ENCODE results near the gene PBRM1. TPM values are rescaled to one million over a fixed set of nuclear protein-coding genes. Genes with fewer than 3 reads are reported as not detected.
"Not testable (repeated sequence)": the region's sequence is repeated elsewhere in the genome, so short reads cannot be mapped to it uniquely, and the experiment has no call there.

The PBRM1 gene
- total RNA-seq, 1 donor from 2014 or later, result 66.3 TPM

- DNase-seq (ENCODE audit: low spot score), result no peak
- Mint-ChIP-seq H3K9me3 (no peaks in the 10 kb centered on the region), H3K27ac (no peak overlapping the region), H3K4me1 (ENCODE audit: low read depth) (no peaks in the 10 kb centered on the region), H3K27me3 (ENCODE audit: low read depth) (no peaks in the 10 kb centered on the region), H3K36me3 (ENCODE audit: low read depth) (peaks cover 14% of the 10 kb centered on the region), H3K4me3 (ENCODE audit: low read depth) (no peak overlapping the region)
- intact Hi-C loops (cut with micrococcal nuclease), result no loop called here
Measured at GRCh38 chr3:52527039-52527731, 158.5 kb downstream of the PBRM1 start.

- H3K4me1 Mint-ChIP-seq (ENCODE audit: low read depth); intact Hi-C loops (cut with micrococcal nuclease): not testable (repeated sequence)
Measured at GRCh38 chr3:52526671-52527038, 159.1 kb downstream of the PBRM1 start.

GRCh38 chr3:52525680-52526561 is 159.8 kb downstream of the PBRM1 start:
- H3K9me3 Mint-ChIP-seq, result no peaks in the 10 kb centered on the region
- no peaks in the 10 kb centered on the region for H3K4me1 Mint-ChIP-seq (ENCODE audit: low read depth)
- no peak overlapping the region for H3K27ac Mint-ChIP-seq
- H3K4me3 Mint-ChIP-seq (ENCODE audit: low read depth), result no peak overlapping the region
- intact Hi-C loops (cut with micrococcal nuclease), result no loop called here
- no peak for DNase-seq (ENCODE audit: low spot score)
- no peaks in the 10 kb centered on the region for H3K27me3 Mint-ChIP-seq (ENCODE audit: low read depth)
- H3K36me3 Mint-ChIP-seq (ENCODE audit: low read depth), result peaks cover 14% of the 10 kb centered on the region

More at GRCh38 chr3:52526671-52527038, 159.1 kb downstream of the PBRM1 start:
- not testable (repeated sequence) for H3K27me3 Mint-ChIP-seq (ENCODE audit: low read depth); H3K4me3 Mint-ChIP-seq (ENCODE audit: low read depth); H3K27ac Mint-ChIP-seq; H3K9me3 Mint-ChIP-seq; DNase-seq (ENCODE audit: low spot score)
- peaks cover 14% of the 10 kb centered on the region for H3K36me3 Mint-ChIP-seq (ENCODE audit: low read depth)

- no peaks in the 10 kb centered on the region for H3K27me3 Mint-ChIP-seq (ENCODE audit: low read depth)
Measured at GRCh38 chr3:52524752-52525679, 160.7 kb downstream of the PBRM1 start.

GRCh38 chr3:52524258-52524751 is 161.4 kb downstream of the PBRM1 start:
- Mint-ChIP-seq H3K36me3 (ENCODE audit: low read depth) (peaks cover 11% of the 10 kb centered on the region), H3K27me3 (ENCODE audit: low read depth) (no peaks in the 10 kb centered on the region), H3K27ac (no peak overlapping the region), H3K4me3 (ENCODE audit: low read depth) (no peak overlapping the region), H3K9me3 (no peaks in the 10 kb centered on the region), H3K4me1 (ENCODE audit: low read depth) (no peaks in the 10 kb centered on the region)
- no peak for DNase-seq (ENCODE audit: low spot score)
- intact Hi-C loops (cut with micrococcal nuclease), result no loop called here

More at GRCh38 chr3:52524752-52525679, 160.7 kb downstream of the PBRM1 start:
- intact Hi-C loops (cut with micrococcal nuclease), result no loop called here
- Mint-ChIP-seq H3K4me1 (ENCODE audit: low read depth) (no peaks in the 10 kb centered on the region), H3K27ac (no peak overlapping the region), H3K9me3 (no peaks in the 10 kb centered on the region), H3K4me3 (ENCODE audit: low read depth) (no peak overlapping the region), H3K36me3 (ENCODE audit: low read depth) (peaks cover 14% of the 10 kb centered on the region)
- DNase-seq (ENCODE audit: low spot score), result no peak

GRCh38 chr3:52523386-52524257 is 162.1 kb downstream of the PBRM1 start:
- DNase-seq (ENCODE audit: low spot score), result no peak
- no peaks in the 10 kb centered on the region for H3K4me1 Mint-ChIP-seq (ENCODE audit: low read depth)
- no peaks in the 10 kb centered on the region for H3K27me3 Mint-ChIP-seq (ENCODE audit: low read depth)
- H3K27ac Mint-ChIP-seq, result no peak overlapping the region
- intact Hi-C loops (cut with micrococcal nuclease), result no loop called here
- peaks cover 11% of the 10 kb centered on the region for H3K36me3 Mint-ChIP-seq (ENCODE audit: low read depth)
- H3K4me3 Mint-ChIP-seq (ENCODE audit: low read depth), result no peak overlapping the region
- H3K9me3 Mint-ChIP-seq, result no peaks in the 10 kb centered on the region

- no peaks in the 10 kb centered on the region for H3K9me3 Mint-ChIP-seq
- no peaks in the 10 kb centered on the region for H3K4me1 Mint-ChIP-seq (ENCODE audit: low read depth)
- H3K4me3 Mint-ChIP-seq (ENCODE audit: low read depth), result no peak overlapping the region
- no peak for DNase-seq (ENCODE audit: low spot score)
- H3K27ac Mint-ChIP-seq, result no peak overlapping the region
- no peaks in the 10 kb centered on the region for H3K27me3 Mint-ChIP-seq (ENCODE audit: low read depth)
- intact Hi-C loops (cut with micrococcal nuclease), result no loop called here
- H3K36me3 Mint-ChIP-seq (ENCODE audit: low read depth), result peaks cover 5% of the 10 kb centered on the region
Measured at GRCh38 chr3:52522651-52523251, 163.0 kb downstream of the PBRM1 start.

- no peak overlapping the region for H3K27ac Mint-ChIP-seq
- intact Hi-C loops (cut with micrococcal nuclease), result no loop called here
- no peaks in the 10 kb centered on the region for H3K9me3 Mint-ChIP-seq
- H3K4me1 Mint-ChIP-seq (ENCODE audit: low read depth), result no peaks in the 10 kb centered on the region
- H3K4me3 Mint-ChIP-seq (ENCODE audit: low read depth), result no peak overlapping the region
- no peaks in the 10 kb centered on the region for H3K27me3 Mint-ChIP-seq (ENCODE audit: low read depth)
- H3K36me3 Mint-ChIP-seq (ENCODE audit: low read depth), result no peaks in the 10 kb centered on the region
- DNase-seq (ENCODE audit: low spot score), result no peak
Measured at GRCh38 chr3:52521881-52522650, 163.6 kb downstream of the PBRM1 start.

- Mint-ChIP-seq H3K4me3 (ENCODE audit: low read depth) (no peak overlapping the region), H3K27me3 (ENCODE audit: low read depth) (no peaks in the 10 kb centered on the region), H3K27ac (no peak overlapping the region), H3K36me3 (ENCODE audit: low read depth) (no peaks in the 10 kb centered on the region), H3K4me1 (ENCODE audit: low read depth) (no peaks in the 10 kb centered on the region), H3K9me3 (no peaks in the 10 kb centered on the region)
- intact Hi-C loops (cut with micrococcal nuclease), result no loop called here
- no peak for DNase-seq (ENCODE audit: low spot score)
Measured at GRCh38 chr3:52521488-52521824, 164.3 kb downstream of the PBRM1 start.

GRCh38 chr3:52520716-52521487 is 164.8 kb downstream of the PBRM1 start:
- Mint-ChIP-seq H3K4me1 (ENCODE audit: low read depth) (no peaks in the 10 kb centered on the region), H3K4me3 (ENCODE audit: low read depth) (no peak overlapping the region)

More at GRCh38 chr3:52520716-52521487, 164.8 kb downstream of the PBRM1 start:
- no peak for DNase-seq (ENCODE audit: low spot score)
- intact Hi-C loops (cut with micrococcal nuclease), result no loop called here
- Mint-ChIP-seq H3K36me3 (ENCODE audit: low read depth) (no peaks in the 10 kb centered on the region), H3K27ac (no peak overlapping the region), H3K27me3 (ENCODE audit: low read depth) (no peaks in the 10 kb centered on the region), H3K9me3 (no peaks in the 10 kb centered on the region)
